HUES48 (cell line): ENCODE data around the gene MTX2.
A peak's percentile ranks its signal among the peaks of the same experiment; 100 is the strongest.

Experiments used
- H3K27ac ChIP-seq: one replicate; pipeline ENCODE4 v1.7.0; 2013; ENCODE audit warnings: low read depth, low read length, inconsistent platforms
- H3K27me3 ChIP-seq: 2 replicates; pipeline ENCODE4 v1.6.1; 2013; ENCODE audit warnings: mild to moderate bottlenecking, low read length; ENCODE audit not compliant: control insufficient read depth, insufficient read depth
- H3K36me3 ChIP-seq: 2 replicates; pipeline ENCODE4 v1.6.1; 2013; ENCODE audit warnings: low read length; ENCODE audit not compliant: control insufficient read depth, insufficient read depth
- H3K4me1 ChIP-seq: 2 replicates; pipeline ENCODE4 v1.6.1; 2013; ENCODE audit warnings: mild to moderate bottlenecking, low read length; ENCODE audit not compliant: control insufficient read depth, insufficient read depth
- H3K4me3 ChIP-seq: 2 replicates; pipeline ENCODE4 v1.5.1; 2013; ENCODE audit warnings: mild to moderate bottlenecking, low read depth, low read length
- H3K9ac ChIP-seq: 2 replicates; pipeline ENCODE4 v1.6.1; 2013; ENCODE audit warnings: mild to moderate bottlenecking, low read depth, low read length, moderate library complexity
- H3K9me3 ChIP-seq: 2 replicates; pipeline ENCODE4 v1.6.1; 2013; ENCODE audit warnings: low read length; ENCODE audit not compliant: control insufficient read depth, insufficient read depth

Gene MTX2

DNA sequence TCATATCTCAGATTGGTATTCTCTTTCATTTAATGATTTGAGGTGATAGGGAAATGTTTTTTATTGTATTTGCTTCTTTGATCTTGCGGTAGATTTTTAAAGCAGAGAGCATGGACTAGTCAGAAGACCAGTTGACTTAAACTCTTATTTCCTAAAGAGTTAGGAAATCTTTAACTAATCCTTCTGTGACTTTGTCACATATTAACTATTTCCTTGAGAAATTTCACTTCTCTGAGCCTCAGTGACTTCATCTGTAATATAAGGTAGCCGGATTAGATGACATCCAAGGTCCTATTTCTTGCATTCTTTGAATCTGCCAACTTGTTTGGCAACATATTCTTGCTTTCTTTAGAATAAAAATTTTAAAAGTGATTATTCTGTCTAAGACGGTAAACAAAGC, 55.6 kb downstream of the MTX2 start:
- H3K4me3 ChIP-seq: no peak overlapping the region
- no peak overlapping the region for H3K9ac ChIP-seq
- peaks cover 19% of the 10 kb centered on the region for H3K36me3 ChIP-seq
- H3K9me3 ChIP-seq: no peaks in the 10 kb centered on the region
- H3K27me3 ChIP-seq: no peaks in the 10 kb centered on the region
- peaks cover 46% of the 10 kb centered on the region for H3K4me1 ChIP-seq
- peak overlapping the region; percentile 96 for H3K27ac ChIP-seq

DNA sequence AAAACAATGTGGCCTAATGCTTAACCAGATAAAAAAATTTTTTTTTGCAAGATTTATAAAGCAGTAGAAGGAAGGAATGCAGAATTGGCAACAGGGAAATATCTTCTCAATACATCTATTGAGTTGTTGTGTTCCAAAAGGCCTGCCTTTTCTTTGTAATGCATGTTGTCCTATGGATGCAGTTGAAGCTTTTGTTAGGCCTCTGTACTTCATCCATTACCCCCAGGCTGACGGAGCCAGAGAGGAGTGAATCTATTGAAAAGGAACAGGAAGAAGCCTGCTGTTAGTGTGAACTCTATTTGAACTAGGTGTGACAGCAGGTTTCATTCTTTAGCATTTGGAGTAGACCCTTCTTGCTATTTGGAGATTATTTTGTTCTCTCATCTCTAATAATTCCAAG, 56.5 kb downstream of the MTX2 start:
- Histone ChIP-seq H3K27me3 (no peaks in the 10 kb centered on the region), H3K4me3 (0 out of 2 replicates have a peak overlapping the region, but pooled peaks have one; percentile 8), H3K4me1 (peaks cover 51% of the 10 kb centered on the region), H3K27ac (peak overlapping the region; percentile 96), H3K36me3 (peaks cover 17% of the 10 kb centered on the region), H3K9me3 (no peaks in the 10 kb centered on the region), H3K9ac (no peak overlapping the region)

DNA sequence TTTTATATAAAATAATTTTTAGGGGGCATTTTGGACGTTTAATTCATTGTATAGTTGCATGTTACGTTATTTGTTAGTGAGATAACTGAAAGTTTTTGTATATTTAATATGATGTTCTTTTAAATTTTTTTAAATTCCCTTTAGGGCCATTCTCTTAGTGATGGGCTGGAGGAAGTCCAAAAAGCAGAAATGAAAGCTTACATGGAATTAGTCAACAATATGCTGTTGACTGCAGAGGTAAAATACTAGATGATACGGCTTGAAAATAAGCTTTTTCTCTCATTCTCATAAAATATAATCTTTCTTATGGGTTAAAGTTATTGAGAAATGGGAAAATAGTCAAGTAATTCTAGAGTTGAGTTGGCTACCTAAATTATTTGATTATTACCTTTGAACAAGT, 58.9 kb downstream of the MTX2 start:
- no peaks in the 10 kb centered on the region for H3K9me3 ChIP-seq
- no peak overlapping the region for H3K4me3 ChIP-seq
- peaks cover 69% of the 10 kb centered on the region for H3K4me1 ChIP-seq
- H3K36me3 ChIP-seq: peaks cover 19% of the 10 kb centered on the region
- H3K9ac ChIP-seq: no peak overlapping the region
- H3K27me3 ChIP-seq: no peaks in the 10 kb centered on the region
- H3K27ac ChIP-seq: no peak overlapping the region

GRCh38 chr2:176330612-176331011, 61.4 kb downstream of the MTX2 start:
- no peaks in the 10 kb centered on the region for H3K9me3 ChIP-seq
- H3K9ac ChIP-seq: no peak overlapping the region
- H3K36me3 ChIP-seq: peaks cover 19% of the 10 kb centered on the region
- H3K4me3 ChIP-seq: no peak overlapping the region
- H3K27ac ChIP-seq: no peak overlapping the region
- H3K4me1 ChIP-seq: peaks cover 48% of the 10 kb centered on the region
- H3K27me3 ChIP-seq: no peaks in the 10 kb centered on the region

DNA sequence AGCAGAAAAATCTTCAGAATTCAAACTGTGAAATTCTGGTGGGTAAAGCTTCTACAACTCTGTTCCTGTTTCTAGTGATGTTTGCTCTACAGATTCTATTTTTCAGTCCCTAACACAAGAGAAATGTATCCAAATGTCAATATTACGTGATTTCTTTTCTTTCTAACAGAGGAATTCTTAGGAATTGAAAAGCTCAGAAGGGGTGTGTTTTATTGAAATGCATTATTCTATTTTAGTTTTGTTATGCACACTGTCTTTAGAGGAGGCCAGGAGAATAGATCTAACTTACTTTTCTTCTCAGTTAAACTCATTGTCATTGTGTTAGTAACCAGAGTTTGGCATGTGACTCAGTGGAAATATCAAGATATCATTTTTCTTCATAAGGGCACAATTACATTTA, 62.4 kb downstream of the MTX2 start:
- Histone ChIP-seq H3K4me1 (peaks cover 40% of the 10 kb centered on the region), H3K4me3 (peak overlapping the region; percentile 38; the same call in 1 of the 2 replicates), H3K27ac (peak overlapping the region; percentile 53), H3K9ac (no peak overlapping the region), H3K9me3 (no peaks in the 10 kb centered on the region), H3K27me3 (no peaks in the 10 kb centered on the region), H3K36me3 (peaks cover 22% of the 10 kb centered on the region)

GRCh38 chr2:176334729-176335128, 65.5 kb downstream of the MTX2 start:
- Histone ChIP-seq H3K9ac (no peak overlapping the region), H3K27ac (no peak overlapping the region), H3K9me3 (no peaks in the 10 kb centered on the region), H3K4me1 (peaks cover 27% of the 10 kb centered on the region), H3K36me3 (peaks cover 30% of the 10 kb centered on the region), H3K27me3 (no peaks in the 10 kb centered on the region), H3K4me3 (no peak overlapping the region)

GRCh38 chr2:176338395-176338794, 69.2 kb downstream of the MTX2 start:
- H3K4me3 ChIP-seq: no peak overlapping the region
- H3K9ac ChIP-seq: no peak overlapping the region
- H3K36me3 ChIP-seq: peaks cover 25% of the 10 kb centered on the region
- no peaks in the 10 kb centered on the region for H3K4me1 ChIP-seq
- H3K27ac ChIP-seq: no peak overlapping the region
- no peaks in the 10 kb centered on the region for H3K27me3 ChIP-seq
- peaks cover 2% of the 10 kb centered on the region; the same call in 1 of the 2 replicates for H3K9me3 ChIP-seq

- Histone ChIP-seq H3K36me3 (peaks cover 25% of the 10 kb centered on the region), H3K9me3 (peaks cover 2% of the 10 kb centered on the region; the same call in 1 of the 2 replicates), H3K9ac (no peak overlapping the region), H3K4me3 (no peak overlapping the region), H3K4me1 (no peaks in the 10 kb centered on the region), H3K27ac (no peak overlapping the region), H3K27me3 (no peaks in the 10 kb centered on the region)
Measured at GRCh38 chr2:176339208-176339607, 70.0 kb downstream of the MTX2 start.

GRCh38 chr2:176356251-176356650, 87.0 kb downstream of the MTX2 start:
- H3K27ac ChIP-seq: no peak overlapping the region
- H3K4me1 ChIP-seq: no peaks in the 10 kb centered on the region
- H3K4me3 ChIP-seq: no peak overlapping the region
- H3K36me3 ChIP-seq: no peaks in the 10 kb centered on the region
- H3K9ac ChIP-seq: no peak overlapping the region
- no peaks in the 10 kb centered on the region for H3K27me3 ChIP-seq
- no peaks in the 10 kb centered on the region for H3K9me3 ChIP-seq

GRCh38 chr2:176364273-176364977, 95.2 kb downstream of the MTX2 start:
- H3K36me3 ChIP-seq: no peaks in the 10 kb centered on the region
- H3K27ac ChIP-seq: no peak overlapping the region
- H3K4me3 ChIP-seq: no peak overlapping the region
- H3K27me3 ChIP-seq: no peaks in the 10 kb centered on the region
- no peak overlapping the region for H3K9ac ChIP-seq
- H3K4me1 ChIP-seq: no peaks in the 10 kb centered on the region
- no peaks in the 10 kb centered on the region for H3K9me3 ChIP-seq

GRCh38 chr2:176368349-176368748, 99.1 kb downstream of the MTX2 start:
- Histone ChIP-seq H3K36me3 (no peaks in the 10 kb centered on the region), H3K4me3 (no peak overlapping the region), H3K9me3 (no peaks in the 10 kb centered on the region), H3K27ac (no peak overlapping the region), H3K27me3 (no peaks in the 10 kb centered on the region; the same call in 1 of the 2 replicates), H3K9ac (no peak overlapping the region), H3K4me1 (no peaks in the 10 kb centered on the region)
